ENCODE results near the gene TAPT1. TPM values are rescaled to one million over a fixed set of nuclear protein-coding genes. Genes with fewer than 3 reads are reported as not detected.
A peak's percentile ranks its signal among the peaks of the same experiment; 100 is the strongest.

The TAPT1 gene
- total and polyA plus RNA-seq, 2 donors (not counting 1 experiment from before 2014, with no cell fraction given) = 58.4 to 76.0 TPM

DNA sequence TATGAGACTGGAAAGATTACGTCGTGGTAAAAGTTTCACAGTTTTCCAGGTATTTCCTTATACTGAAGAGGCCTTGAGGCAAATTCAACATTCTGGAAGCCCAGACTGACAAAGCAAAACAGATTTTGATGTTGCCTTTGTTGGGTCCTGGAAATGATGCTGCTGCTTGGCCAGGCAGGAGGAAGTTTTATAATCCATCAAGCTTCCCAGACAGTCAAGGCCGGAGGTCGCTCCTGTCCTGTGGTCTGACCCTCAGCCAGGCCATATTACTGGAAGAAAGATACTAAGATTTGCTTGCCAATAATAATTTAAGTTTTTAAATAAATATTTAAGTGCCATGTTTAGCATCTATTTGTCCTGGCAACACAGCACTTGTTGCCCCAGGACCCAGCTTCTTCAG lies 63.4 kb downstream of the TAPT1 start:
- H3K36me3 ChIP-seq (replicated peaks in 1 of 2; ENCODE audit: control extremely low read depth in 1 of 2, control insufficient read depth in 1 of 2, extremely low read depth in 1 of 2, insufficient read depth in 2 of 2, low read length in 1 of 2) = peaks cover 2 to 44% of the 10 kb centered on the region in 2 experiments
- Mint-ChIP-seq H3K4me1 (no peaks in the 10 kb centered on the region), H3K27me3 (no peaks in the 10 kb centered on the region)

DNA sequence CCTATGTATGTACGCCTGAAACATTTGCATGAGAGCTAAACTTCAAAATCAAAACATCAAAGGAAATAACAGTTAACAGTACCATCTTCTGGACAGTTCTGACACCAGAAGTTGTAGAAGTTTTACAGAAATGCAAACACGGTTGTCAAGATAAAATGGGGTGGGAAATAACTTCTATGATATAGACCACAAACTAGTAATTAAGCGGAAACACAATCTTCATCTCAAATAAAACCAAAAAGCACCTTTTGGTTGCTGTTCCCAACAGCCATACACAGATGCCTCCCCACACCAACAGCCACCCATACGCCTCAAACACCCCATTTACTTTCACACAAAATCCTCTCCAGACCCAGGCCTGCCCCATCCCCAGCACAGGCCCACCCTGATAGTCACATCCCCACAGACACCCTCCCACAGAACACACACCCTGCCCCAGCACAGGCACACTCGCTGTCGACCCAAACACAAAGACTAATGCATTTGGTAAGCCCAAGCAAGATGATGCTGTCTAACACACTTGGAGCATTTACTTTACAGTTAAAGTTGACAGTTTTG lies 64.3 kb downstream of the TAPT1 start:
- CTCF ChIA-PET = interaction anchor here (0.6 kb wide), 1 partner anchor 1807 kb away, joined by 3 read pairs; no protein-coding TSS in a partner anchor
- WGBS (ENCODE audit: insufficient coverage) = 96% methylated on average over 2 of the region's 6 CpGs
- Histone ChIP-seq H4K20me1 (ENCODE audit: control insufficient read depth, insufficient read depth, low read length, poor library complexity, severe bottlenecking) (peaks cover 8% of the 10 kb centered on the region), H3K9me3 (ENCODE audit: control extremely low read depth in 1 of 3, control insufficient read depth in 2 of 3, insufficient read depth in 1 of 3, low read length in 2 of 3) (no peaks in the 10 kb centered on the region), H3K27me3 (replicated peaks in 1 of 4; ENCODE audit: control extremely low read depth in 1 of 4, control insufficient read depth in 3 of 4, insufficient read depth in 4 of 4, low read length in 3 of 4) (no peaks in the 10 kb centered on the region), H2AFZ (ENCODE audit: insufficient read depth, low read depth, low read length, poor library complexity, severe bottlenecking) (no peak overlapping the region), H3K9ac (ENCODE audit: low read length) (no peak overlapping the region), H3K4me1 (ENCODE audit: control insufficient read depth in 2 of 2, insufficient read depth in 2 of 2, low read length in 2 of 2) (no peaks in the 10 kb centered on the region), H3K4me3 (ENCODE audit: control extremely low read depth in 1 of 5, extremely low read depth in 1 of 5, insufficient read depth in 1 of 5, low read depth in 2 of 5, low read length in 4 of 5) (no peak overlapping the region), H3K4me2 (replicated peaks; ENCODE audit: low read depth, low read length, poor library complexity, severe bottlenecking) (no peak overlapping the region), H3K27ac (ENCODE audit: low read length in 2 of 2) (no peak overlapping the region), H3K36me3 (replicated peaks in 1 of 2; ENCODE audit: control extremely low read depth in 1 of 2, control insufficient read depth in 1 of 2, extremely low read depth in 1 of 2, insufficient read depth in 2 of 2, low read length in 1 of 2) (peaks cover 2 to 39% of the 10 kb centered on the region in 2 experiments), H3K79me2 (ENCODE audit: control insufficient read depth, insufficient read depth, low read length) (no peaks in the 10 kb centered on the region)
- Mint-ChIP-seq H3K27ac (peak overlapping the region; percentile 5), H3K9me3 (ENCODE audit: insufficient read depth) (no peaks in the 10 kb centered on the region), H3K27me3 (no peaks in the 10 kb centered on the region), H3K4me3 (no peak overlapping the region), H3K4me1 (no peaks in the 10 kb centered on the region)
- intact Hi-C loops (cut with micrococcal nuclease) = no loop called here
- DNase-seq (no peak), ATAC-seq (ENCODE audit: low read depth) (no peak)
- POLR2A ChIA-PET = no interaction called here
- TF ChIP-seq, protein P1, sequence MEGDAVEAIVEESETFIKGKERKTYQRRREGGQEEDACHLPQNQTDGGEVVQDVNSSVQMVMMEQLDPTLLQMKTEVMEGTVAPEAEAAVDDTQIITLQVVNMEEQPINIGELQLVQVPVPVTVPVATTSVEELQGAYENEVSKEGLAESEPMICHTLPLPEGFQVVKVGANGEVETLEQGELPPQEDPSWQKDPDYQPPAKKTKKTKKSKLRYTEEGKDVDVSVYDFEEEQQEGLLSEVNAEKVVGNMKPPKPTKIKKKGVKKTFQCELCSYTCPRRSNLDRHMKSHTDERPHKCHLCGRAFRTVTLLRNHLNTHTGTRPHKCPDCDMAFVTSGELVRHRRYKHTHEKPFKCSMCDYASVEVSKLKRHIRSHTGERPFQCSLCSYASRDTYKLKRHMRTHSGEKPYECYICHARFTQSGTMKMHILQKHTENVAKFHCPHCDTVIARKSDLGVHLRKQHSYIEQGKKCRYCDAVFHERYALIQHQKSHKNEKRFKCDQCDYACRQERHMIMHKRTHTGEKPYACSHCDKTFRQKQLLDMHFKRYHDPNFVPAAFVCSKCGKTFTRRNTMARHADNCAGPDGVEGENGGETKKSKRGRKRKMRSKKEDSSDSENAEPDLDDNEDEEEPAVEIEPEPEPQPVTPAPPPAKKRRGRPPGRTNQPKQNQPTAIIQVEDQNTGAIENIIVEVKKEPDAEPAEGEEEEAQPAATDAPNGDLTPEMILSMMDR (IDR thresholded peaks at IDR 0.05) = no peak
- no peak for TF ChIP-seq EZH2 (IDR thresholded peaks at IDR 0.05; ENCODE audit: borderline replicate concordance, insufficient read depth, low read depth, low read length, poor library complexity, severe bottlenecking)

More for the DNA sequence above, 63.4 kb downstream of the TAPT1 start:
- no peak for TF ChIP-seq EZH2 (IDR thresholded peaks at IDR 0.05; ENCODE audit: borderline replicate concordance, insufficient read depth, low read depth, low read length, poor library complexity, severe bottlenecking)
- TF ChIP-seq, protein P1 (IDR thresholded peaks at IDR 0.05) = no peak
- no peak overlapping the region for H3K4me3 Mint-ChIP-seq
- Histone ChIP-seq H4K20me1 (ENCODE audit: control insufficient read depth, insufficient read depth, low read length, poor library complexity, severe bottlenecking) (peaks cover 8% of the 10 kb centered on the region), H3K4me1 (ENCODE audit: control insufficient read depth in 2 of 2, insufficient read depth in 2 of 2, low read length in 2 of 2) (no peaks in the 10 kb centered on the region), H3K27ac (ENCODE audit: low read length in 2 of 2) (no peak overlapping the region), H3K9ac (ENCODE audit: low read length) (no peak overlapping the region), H3K9me3 (ENCODE audit: control extremely low read depth in 1 of 3, control insufficient read depth in 2 of 3, insufficient read depth in 1 of 3, low read length in 2 of 3) (no peaks in the 10 kb centered on the region), H3K79me2 (ENCODE audit: control insufficient read depth, insufficient read depth, low read length) (no peaks in the 10 kb centered on the region), H3K4me2 (replicated peaks; ENCODE audit: low read depth, low read length, poor library complexity, severe bottlenecking) (no peak overlapping the region), H2AFZ (ENCODE audit: insufficient read depth, low read depth, low read length, poor library complexity, severe bottlenecking) (no peak overlapping the region), H3K4me3 (ENCODE audit: control extremely low read depth in 1 of 5, extremely low read depth in 1 of 5, insufficient read depth in 1 of 5, low read depth in 2 of 5, low read length in 4 of 5) (no peak overlapping the region), H3K27me3 (replicated peaks in 1 of 4; ENCODE audit: control extremely low read depth in 1 of 4, control insufficient read depth in 3 of 4, insufficient read depth in 4 of 4, low read length in 3 of 4) (no peaks in the 10 kb centered on the region)
- no peaks in the 10 kb centered on the region for H3K9me3 Mint-ChIP-seq (ENCODE audit: insufficient read depth)
- ChIA-PET POLR2A (no interaction called here), CTCF (no interaction called here)
- ATAC-seq (ENCODE audit: low read depth) = no peak
- 100% methylated on average over 2 of the region's 4 CpGs for WGBS (ENCODE audit: insufficient coverage)
- no peak for DNase-seq
- no peak overlapping the region for H3K27ac Mint-ChIP-seq
- intact Hi-C loops (cut with micrococcal nuclease) = no loop called here

Measured in B cell (primary cell).